Right ventricle myocardium inferior (tissue), 1 donor: ENCODE results near the gene CFD. TPM values are rescaled to one million over a fixed set of nuclear protein-coding genes. Genes with fewer than 3 reads are reported as not detected.
A peak's percentile ranks its signal among the peaks of the same experiment; 100 is the strongest.
"Not testable (repeated sequence)": the region's sequence is repeated elsewhere in the genome, so short reads cannot be mapped to it uniquely, and the experiment has no call there.

Experiments
- ATAC-seq: fragments of 200-7000 bp; cut with Tn5 transposase; one replicate; pipeline ENCODE4 v1.9.1; 2020; ENCODE audit warnings: mild to moderate bottlenecking, moderate library complexity
- DNase-seq: peaks from one replicate; pipeline ENCODE4 v3.0.0; 2021; ENCODE audit errors: missing footprints
- intact Hi-C: fragments of 100-400 bp; cut with DNase I; formaldehyde crosslinking; loops from one replicate; pipeline ENCODE4 v1.11.0; 2022
- total RNA-seq: library from RNA; stranded (reverse); fragmentation: NEBNext Ultra II Directional; extraction: Animal tissue kit (Norgen Biotek cat#: 25700); gene quantifications from one replicate; pipeline ENCODE4 v1.2.1, GENCODE V29; 2021
- donor health status: DM: no; HTN: yes; CAD: no; lungs with severe emphysema.

CFD gene
- total RNA-seq, 1 donor from 2014 or later = 655 TPM

GRCh38 chr19:879711-880438 is 20.4 kb downstream of the CFD start:
- intact Hi-C loops = no loop called here
- ATAC-seq (no peak), DNase-seq (no peak)

- ATAC-seq (no peak), DNase-seq (no peak)
- intact Hi-C loops = no loop called here
Measured at GRCh38 chr19:881385-882071, 22.1 kb downstream of the CFD start.

GRCh38 chr19:882871-883497 is 23.5 kb downstream of the CFD start:
- intact Hi-C loops = no loop called here
- DNase-seq = no peak
- no peak for ATAC-seq

GRCh38 chr19:883661-884211 is 24.3 kb downstream of the CFD start:
- ATAC-seq (no peak), DNase-seq (no peak)
- intact Hi-C loops = no loop called here

- ATAC-seq (no peak), DNase-seq (no peak)
Measured at GRCh38 chr19:884420-885211, 25.2 kb downstream of the CFD start.

GRCh38 chr19:885536-886224 is 26.2 kb downstream of the CFD start:
- intact Hi-C loops = no loop called here
- DNase-seq (no peak), ATAC-seq (no peak)

More at GRCh38 chr19:884420-885211, 25.2 kb downstream of the CFD start:
- intact Hi-C loops = no loop called here

GRCh38 chr19:887072-887471 is 27.6 kb downstream of the CFD start:
- intact Hi-C loops = no loop called here
- no peak for DNase-seq
- ATAC-seq = no peak

GRCh38 chr19:887599-887998 is 28.1 kb downstream of the CFD start:
- intact Hi-C loops = no loop called here
- ATAC-seq (no peak), DNase-seq (no peak)

- intact Hi-C loops = no loop called here
- ATAC-seq = no peak
- DNase-seq = no peak
Measured at GRCh38 chr19:888581-889385, 29.3 kb downstream of the CFD start.

- no peak for ATAC-seq
- intact Hi-C loops = no loop called here
Measured at GRCh38 chr19:889662-890295, 30.3 kb downstream of the CFD start.

GRCh38 chr19:890831-891230 is 31.4 kb downstream of the CFD start:
- ATAC-seq (no peak), DNase-seq (no peak)
- intact Hi-C loops = no loop called here

More at GRCh38 chr19:889662-890295, 30.3 kb downstream of the CFD start:
- no peak for DNase-seq

- DNase-seq, intact Hi-C loops, ATAC-seq: not testable (repeated sequence)
Measured at GRCh38 chr19:891421-892200, 32.1 kb downstream of the CFD start.

GRCh38 chr19:892243-892893 is 32.9 kb downstream of the CFD start:
- DNase-seq (no peak), ATAC-seq (no peak)
- intact Hi-C loops = no loop called here

- intact Hi-C loops = no loop called here
- ATAC-seq = peak; percentile 98
- peak; percentile 96 for DNase-seq
Measured at GRCh38 chr19:892894-893689, 33.6 kb downstream of the CFD start, which contains the start of the genes MED16 and RNU6-9. TSS of gene MED16 (minus strand) at chr19:893187. CDS start at chr19:891131, 2,056 bp downstream. TSS of gene RNU6-9 (plus strand) at chr19:893484.

GRCh38 chr19:896434-896833 is 37.0 kb downstream of the CFD start:
- DNase-seq (no peak), ATAC-seq (no peak)
- intact Hi-C loops = no loop called here
